OCI-M1 (cell line): ENCODE data around the gene MARCKSL1.
"Not testable (repeated sequence)": the region's sequence is repeated elsewhere in the genome, so short reads cannot be mapped to it uniquely, and the experiment has no call there.

Experiments used
- DNase-seq: peaks from one replicate; lab custom pipeline; 2025; lab: John Stamatoyannopoulos, UW

The MARCKSL1 gene

DNA sequence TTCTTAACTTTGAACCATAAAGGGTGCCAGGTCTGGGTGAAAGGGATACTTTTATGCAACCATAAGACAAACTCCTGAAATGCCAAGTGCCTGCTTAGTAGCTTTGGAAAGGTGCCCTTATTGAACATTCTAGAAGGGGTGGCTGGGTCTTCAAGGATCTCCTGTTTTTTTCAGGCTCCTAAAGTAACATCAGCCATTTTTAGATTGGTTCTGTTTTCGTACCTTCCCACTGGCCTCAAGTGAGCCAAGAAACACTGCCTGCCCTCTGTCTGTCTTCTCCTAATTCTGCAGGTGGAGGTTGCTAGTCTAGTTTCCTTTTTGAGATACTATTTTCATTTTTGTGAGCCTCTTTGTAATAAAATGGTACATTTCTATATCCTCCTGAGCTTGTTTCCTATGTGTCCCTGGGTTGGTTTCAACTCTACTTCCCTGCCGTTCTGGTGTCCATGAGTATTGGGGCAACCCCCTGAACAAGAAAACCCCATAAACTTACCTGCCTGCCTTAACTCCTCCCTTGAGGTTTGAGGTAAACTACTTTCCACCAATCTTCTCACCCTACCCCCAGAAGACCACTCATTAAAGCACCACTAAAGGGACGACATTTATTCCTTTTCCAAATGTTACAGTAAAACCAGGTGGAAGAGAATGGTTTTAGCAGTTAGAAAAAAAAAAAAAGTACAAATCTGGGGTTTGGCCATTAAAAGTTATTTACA, 2.6 kb downstream of the MARCKSL1 start:
- no peak for DNase-seq

DNA sequence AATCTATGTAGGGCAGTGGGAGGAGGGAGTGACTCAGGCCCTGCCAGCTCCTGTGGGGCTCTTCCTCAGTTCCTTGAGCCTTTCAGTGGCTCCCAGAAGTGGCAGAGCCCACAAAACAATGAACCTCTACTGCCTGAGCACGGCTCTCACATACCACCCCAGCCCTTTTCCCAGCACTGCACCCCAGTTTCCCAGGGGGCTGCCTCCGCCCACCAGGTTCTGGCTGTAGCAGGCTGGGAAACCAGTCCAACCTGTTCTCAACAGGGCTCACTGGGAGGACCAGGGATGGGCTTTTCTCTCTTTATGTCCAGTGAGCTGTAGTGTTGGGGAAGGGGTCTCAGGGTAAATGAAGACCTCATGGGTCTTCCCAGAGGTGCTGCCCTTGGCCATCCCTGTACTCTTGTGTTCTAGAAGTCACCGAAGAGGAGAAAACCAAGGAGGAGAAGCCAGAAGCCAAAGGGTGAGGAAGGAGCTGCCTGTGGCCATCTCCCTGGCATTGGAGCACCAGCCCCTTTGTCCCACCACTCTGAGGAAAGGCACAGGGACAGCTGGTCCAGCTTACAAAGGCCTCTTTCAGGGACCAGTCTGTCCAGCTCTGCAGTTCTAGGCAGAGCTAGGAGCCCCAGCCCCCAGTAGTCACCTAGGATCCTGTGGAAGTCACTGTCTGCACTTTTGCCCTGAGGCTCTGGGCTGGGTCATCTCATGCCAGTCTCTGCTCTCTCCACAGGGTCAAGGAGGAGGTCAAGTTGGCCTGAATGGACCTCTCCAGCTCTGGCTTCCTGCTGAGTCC, 3.5 kb downstream of the MARCKSL1 start:
- DNase-seq = no peak

DNA sequence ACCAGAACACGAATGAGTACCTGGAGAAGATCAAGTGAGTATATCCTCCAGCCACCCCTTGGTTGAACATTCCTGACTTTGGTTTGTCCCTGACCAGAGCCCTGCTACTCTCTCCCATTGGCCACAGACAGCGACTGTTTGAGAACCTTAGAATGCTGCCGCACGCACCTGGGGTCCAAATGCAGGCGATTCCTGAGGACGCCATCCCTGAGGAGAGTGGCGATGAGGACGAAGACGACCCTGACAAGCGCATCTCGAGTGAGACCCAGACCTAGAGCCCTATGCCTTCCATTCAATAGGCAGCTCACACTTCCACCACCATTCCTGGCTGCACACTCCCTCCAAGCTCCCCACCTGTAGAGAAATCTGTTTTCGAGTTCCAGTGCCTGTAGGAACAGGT, 4.5 kb downstream of the MARCKSL1 start:
- no peak for DNase-seq

DNA sequence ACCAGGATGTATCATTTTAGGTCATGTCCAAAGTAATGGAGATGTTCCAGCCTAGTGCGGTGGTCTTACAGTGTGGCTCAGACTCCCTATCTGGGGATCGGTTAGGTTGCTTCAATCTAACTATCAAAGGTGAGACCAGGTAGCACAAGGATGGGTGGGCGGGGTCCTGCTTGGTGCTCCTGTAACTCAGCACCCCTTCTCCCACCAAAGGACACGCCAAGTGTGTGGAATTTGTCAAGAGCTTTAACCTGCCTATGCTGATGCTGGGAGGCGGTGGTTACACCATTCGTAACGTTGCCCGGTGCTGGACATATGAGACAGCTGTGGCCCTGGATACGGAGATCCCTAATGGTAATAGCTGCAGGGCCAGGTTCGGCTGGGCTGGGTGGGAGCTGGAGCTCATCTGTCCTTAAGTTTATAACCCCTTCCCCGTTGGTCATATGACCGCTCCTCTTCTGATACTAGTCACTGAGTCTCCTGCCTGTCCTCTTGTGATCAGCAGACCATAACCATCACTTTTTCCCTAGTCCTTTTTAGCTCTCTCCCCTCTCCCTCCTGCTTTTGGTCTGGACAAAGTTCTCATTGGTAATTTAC, 5.4 kb downstream of the MARCKSL1 start:
- no peak for DNase-seq

DNA sequence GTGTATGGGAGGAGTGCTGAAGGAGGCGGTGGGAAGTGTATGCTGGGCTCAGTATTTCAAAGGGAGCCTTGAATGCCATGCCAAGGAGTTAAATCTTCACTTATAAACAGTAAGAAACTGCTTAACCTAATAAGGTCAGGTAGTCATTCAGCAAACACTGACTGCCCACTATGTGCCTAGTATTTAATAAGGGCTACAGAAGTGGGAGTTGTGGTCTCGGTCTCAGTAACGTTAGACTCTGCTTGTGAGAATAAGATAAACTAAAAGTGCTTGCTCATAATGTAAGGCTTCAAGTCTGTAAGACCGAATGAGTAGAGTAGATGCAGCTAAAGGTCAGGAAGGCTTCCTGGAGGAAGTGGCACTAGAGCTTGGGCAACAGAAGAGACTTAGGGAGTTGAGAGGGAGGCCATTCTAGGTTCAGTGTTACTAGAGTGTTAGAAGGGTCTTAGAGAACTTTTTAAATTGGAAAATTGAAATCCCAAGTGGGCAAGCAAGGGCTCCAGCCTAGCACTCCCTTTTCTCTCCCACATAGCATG, 6.0 kb downstream of the MARCKSL1 start:
- no peak for DNase-seq

DNA sequence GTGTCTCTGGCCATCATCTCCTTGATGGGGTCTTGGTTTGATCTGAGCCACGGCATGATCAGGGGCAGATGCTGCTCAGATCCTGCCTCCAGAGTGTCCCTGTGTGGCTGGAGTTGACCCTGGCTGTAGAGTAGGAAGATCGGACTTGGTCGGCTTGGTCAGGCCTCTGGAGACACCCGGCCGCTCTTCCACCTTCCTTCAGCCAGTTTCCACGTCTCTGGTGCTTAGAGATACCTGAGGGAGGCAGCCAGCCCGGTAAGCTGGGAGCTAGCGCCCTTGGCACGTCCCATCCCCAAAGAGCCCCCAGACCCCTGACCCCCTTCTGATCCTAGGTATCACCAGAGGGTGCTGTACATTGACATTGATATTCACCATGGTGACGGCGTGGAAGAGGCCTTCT, 8.8 kb downstream of the MARCKSL1 start:
- DNase-seq = no peak

DNA sequence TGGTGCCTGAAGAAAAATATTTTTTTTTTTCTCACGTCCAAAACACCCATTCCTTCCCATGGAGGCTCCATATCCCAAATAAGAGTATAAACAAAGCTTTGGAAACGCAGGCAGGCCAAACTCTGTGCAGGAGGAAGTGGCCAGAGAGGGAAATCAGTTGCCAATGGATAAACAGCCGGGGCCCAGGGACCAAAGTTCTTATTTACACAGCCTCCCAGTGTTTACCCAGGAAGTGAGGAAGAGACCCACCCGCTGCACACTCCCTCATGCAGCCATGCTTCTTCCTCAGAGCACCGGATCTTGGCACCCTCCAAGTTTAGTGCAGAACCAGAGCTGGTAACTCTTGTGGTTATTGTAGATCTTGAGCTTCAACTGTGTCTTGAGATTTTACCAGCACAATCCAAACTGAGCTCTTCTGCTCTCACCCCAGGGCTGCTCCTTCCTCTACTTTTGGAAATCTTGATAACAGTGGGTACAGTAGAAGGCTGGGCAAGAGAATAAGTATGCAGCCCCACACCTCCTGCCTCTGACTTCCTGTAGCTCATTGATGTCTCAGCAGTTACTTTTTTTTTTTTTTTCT, 14.2 kb downstream of the MARCKSL1 start:
- no peak for DNase-seq

DNA sequence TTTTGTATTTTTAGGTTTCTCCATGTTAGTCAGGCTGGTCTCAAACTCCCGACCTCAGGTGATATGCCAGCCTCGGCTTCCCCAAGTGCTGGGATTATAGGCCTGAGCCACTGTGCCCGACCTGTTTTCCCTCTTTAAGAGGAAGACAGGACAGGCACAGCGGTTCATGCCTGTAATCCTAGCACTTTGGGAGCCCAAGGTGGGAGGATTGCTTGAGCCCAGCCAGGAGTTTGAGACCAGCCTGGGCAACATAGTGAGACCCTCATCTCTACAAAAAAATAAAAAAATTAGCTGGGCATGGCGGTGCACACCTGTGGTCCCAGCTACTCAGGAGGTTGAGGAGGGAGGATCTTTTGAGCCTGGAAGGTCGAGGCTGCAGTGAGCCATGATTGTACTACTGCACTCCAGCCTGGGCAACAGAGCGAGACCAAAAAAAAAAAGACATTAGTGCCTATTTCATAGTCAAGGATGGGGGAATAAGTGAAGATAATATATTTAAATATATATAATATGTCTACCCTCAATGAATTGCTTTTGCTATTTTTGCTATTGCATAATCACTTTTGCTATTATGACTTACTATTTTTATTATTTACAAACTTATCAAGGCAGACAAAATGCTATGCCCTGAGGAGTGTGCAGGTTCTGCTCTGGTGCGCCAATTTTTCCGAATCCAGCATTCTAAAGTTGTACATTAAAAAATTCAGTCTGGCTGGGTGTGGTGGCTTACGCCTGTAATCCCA, 17.7 kb downstream of the MARCKSL1 start:
- DNase-seq = no peak

DNA sequence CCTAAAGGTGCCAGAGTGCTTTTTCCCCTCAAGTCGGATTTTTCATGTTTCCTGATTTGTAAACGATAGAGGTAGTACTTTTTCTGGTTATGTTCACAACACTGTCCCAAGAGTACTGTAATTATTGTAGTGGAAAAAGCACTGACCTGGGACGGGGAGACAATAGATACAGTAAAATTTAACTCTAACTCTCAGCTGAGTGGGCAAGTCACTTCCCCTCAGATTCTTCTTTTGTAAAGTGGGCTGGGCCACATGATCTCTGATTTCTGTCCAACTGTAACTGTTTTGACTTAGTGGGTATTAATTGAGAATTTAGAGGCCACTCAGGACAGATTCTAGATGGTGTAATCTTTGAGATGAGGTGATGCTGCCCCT, 19.1 kb downstream of the MARCKSL1 start:
- no peak for DNase-seq

DNA sequence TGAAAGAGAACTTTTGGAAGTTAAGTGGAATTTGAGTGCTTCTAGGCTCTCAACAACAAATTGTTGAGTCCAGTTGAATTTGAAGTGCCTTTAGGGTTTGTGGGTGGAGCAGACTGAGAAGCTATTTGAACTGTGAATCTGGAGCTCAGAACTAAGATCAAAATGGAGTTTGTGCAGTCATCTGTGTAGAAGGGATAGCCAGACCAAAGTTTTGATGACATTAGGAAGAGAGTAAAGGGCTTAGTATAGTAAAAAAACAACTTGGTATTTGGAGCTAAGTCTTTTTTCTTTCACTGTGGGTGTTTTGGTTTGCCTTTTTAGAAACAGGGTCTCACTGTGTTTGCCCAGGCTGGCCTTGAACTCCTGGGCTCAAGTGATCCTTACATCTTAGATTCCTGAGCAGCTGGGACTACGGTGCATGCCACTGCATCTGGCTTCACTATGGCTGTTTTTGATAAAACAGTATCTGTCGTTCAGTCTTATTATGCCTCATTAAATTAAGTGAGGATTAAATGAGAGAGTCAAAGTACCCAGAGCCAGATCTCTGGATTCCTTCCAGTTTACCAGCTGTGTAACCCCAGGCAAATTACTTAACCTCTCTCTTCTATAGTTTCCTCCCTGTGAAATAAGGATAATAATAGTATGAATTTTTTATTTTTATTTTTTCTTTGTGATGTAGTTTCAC, 24.2 kb downstream of the MARCKSL1 start:
- DNase-seq = no peak

DNA sequence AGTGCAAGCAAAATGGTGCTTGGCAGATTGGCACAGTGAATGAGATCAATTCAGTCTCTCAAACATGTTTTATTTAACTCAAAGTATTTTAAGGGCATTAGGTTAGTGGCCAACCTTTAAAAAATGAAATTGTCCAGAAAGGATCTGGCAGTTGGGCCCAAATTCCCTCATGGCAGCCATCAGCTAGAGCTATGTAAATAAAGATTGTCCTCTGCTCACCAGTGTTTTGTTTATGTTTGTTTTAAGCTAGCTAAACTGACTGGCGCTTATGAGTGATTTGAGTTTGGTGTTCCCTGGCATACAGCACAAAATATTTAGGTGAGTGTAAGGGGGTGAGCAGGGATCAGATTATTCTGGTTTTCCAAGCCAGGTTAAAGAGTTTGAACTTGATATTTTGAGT, 26.1 kb downstream of the MARCKSL1 start:
- no peak for DNase-seq

DNA sequence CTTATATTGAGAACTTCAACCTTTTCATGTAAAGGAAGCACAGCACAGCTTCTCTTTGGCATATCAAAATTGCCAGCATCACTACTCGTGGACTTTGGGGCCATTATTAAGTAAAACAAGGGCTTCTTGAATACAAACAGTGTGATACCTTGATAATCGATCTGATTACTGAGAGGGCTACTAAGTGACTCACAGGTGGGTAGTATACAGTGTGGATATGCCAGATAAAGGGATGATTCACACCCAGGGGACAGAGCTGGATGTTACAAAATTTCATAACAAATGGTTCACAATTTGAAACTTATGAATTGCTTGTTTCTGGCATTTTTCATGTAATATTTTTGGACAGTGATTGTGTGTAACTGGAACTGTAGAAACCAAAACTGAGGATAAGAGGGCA, 28.7 kb downstream of the MARCKSL1 start:
- DNase-seq = no peak

DNA sequence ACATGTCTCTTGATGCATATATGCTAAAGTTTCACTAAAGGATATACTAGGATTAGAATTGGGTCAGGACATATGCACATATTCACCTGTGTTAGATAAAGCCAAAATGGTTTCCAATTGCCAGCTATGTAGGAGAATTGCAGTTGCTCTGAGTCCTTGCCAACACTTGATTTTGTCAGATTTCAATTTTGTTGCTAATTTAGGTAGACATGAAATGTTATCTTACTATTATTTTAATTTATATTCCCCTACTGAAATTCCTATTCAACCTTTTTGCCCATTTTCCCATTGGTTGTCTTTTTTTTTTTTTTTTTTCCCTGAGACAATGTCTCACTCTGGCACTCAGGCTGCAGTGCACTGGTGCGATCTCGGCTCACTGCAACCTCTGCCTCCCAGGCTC, 30.7 kb downstream of the MARCKSL1 start:
- no peak for DNase-seq

DNA sequence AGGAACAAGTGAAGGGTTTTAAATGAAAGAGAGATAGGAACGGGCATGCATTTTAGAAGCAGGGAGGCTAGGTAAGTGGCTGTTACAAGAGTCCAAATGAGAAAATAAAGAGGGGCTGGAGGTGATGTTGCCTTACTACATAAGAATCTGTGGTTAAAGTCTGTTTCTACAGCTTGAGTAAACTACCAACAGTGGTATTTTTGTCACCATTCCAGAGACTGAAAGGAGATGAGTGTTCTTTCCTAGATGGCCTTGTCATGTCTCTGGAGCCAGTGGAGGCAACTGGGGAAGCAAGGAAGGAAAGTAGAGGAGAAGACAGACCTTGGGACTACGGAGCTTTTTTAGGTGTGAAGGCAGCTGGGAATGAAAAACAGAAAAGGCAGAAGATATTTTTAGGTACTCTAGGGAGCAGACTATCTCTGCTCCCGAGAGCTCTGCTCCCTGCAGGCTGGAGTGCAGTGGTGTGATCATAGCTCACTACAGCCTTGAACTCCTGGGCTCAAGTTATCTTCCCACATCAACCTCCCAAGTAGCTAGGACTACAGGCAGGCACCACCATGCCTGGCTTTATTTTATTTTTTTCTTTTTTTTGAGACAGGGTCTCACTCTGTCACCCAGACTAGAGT, 31.9 kb downstream of the MARCKSL1 start:
- no peak for DNase-seq

DNA sequence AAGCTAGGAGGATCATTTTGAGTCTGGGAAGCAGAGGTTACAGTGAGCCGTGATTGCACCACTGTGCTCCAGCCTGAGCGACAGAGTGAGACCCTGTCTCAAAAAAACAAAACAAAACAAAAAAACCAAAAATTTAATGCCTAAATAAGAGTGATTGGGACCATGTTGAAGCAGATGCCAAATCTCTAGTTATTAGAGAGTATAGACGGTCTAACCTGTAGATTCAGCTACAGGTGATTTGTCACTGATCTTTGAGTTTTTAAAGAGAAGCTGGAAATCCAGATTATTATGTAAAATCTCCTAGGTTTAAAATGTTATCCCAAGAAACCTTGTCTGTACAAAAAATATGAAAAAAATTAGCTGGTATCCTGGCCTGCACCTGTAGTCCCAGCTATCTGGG, 32.7 kb downstream of the MARCKSL1 start:
- no peak for DNase-seq

DNA sequence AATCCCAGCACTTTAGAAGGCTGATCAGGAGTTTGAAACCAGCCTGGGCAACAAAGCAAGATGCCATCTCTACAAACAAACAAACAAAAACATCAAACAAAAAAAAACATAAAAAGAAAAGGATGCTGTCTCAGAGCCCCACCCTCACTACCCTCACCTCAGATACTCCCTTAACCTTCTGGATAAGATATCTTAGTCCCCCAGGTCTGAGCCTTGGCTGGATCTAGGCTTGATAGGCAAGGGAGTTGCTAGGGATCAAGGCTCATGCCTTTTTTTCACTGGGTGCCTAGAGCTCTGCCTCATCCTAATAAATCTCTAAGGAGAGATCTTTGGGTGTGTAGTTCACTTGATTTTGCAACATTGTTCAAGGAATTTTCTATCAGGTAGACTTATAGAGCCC, 36.7 kb downstream of the MARCKSL1 start:
- DNase-seq = no peak

DNA sequence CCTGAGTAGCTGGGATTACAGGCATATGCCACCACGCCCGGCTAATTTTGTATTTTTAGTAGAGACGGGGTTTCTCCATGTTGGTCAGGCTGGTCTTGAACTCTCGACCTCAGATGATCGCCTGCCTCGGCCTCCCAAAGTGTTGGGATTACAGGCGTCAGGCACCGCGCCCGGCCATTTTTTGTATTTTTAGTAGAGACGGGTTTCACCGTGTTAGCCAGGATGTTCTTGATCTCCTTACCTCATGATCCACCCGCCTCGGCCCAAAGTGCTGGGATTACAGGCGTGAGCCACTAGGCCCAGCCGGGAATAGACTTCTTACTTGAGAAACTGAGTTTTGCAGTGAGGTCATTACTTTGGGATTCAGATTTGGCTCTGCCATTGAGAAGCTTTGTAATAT, 37.8 kb downstream of the MARCKSL1 start:
- DNase-seq = not testable (repeated sequence)

DNA sequence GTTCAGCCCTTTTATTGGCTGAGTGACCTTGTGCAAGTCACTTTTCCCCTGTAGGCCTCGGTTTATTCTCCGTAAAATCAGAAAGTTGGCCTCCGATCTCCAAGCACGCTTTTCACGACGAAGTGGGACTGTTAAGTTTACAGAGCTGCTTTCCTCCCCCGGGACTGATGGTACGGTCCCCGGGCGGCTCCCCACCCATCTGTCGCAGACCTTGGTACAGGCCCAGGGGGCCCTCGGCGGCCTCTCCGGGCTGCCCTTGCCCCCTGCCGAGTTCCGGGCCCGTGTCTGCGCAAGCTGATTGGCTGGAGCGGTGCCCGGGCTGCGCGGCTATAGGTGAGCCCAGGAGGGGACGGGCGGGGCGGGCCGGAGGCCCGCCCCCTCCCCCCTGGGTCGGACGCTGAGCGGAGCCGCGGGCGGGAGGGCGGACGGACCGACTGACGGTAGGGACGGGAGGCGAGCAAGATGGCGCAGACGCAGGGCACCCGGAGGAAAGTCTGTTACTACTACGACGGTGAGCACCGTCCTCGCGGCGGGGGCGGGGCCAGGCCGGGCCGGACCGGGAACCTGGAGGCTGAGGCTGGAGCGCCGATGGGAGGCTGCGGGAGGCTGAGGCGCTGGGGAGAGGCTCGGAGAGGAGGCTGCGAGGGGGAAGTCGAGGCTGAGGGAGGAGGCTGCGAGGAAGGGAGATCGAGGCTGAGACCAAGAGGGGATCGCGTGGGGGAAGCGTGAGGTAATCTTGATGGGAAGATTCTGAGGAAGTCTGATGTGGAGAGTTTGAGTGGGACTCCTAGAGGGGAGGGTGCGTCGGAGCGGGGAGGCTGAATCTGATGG, 44.1 kb downstream of the MARCKSL1 start, which contains the start of gene HDAC1:
TSS of gene HDAC1 (plus strand) at position 376 of the 831 bp plus-strand sequence. CDS start at position 463, 87 bp downstream.
- DNase-seq = peak; percentile 99

DNA sequence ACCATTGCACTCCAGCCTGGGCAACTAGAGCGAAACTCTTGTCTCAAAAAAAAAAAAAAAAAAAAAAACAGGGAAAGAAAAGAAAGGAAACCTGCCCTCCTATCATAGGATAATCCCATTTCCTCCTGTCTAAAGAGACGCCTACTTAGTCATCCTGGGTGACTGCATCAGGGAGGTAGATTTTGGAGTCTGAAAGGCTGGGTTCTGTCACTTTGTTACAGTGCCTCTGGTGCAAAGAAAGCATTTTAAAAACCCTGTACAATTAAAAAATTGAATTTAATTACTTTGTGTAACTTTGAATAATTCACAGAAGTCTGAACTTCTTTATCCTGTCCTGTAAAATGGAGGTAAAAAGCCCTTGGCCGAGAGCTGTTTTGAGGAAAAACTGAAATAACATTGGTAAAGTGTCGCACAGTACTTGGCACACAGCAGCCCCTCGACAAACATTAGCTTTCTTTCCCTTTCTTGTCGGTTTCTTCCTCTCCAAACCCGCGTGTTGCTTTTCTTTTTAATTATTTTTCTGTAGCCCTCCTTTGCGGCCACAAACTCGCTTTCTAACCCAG, 44.8 kb downstream of the MARCKSL1 start:
- peak; percentile 55 for DNase-seq
